GM12801 (cell line): ENCODE results near the gene TCOF1.

Experiments used
- TF ChIP-seq, protein P1 (sequence below): IDR thresholded peaks from one replicate; pipeline ENCODE4 v1.5.1; 2011; ENCODE audit warnings: control low read depth; ENCODE audit not compliant: insufficient read length; ENCODE audit errors: extremely low read depth

TCOF1 gene

DNA sequence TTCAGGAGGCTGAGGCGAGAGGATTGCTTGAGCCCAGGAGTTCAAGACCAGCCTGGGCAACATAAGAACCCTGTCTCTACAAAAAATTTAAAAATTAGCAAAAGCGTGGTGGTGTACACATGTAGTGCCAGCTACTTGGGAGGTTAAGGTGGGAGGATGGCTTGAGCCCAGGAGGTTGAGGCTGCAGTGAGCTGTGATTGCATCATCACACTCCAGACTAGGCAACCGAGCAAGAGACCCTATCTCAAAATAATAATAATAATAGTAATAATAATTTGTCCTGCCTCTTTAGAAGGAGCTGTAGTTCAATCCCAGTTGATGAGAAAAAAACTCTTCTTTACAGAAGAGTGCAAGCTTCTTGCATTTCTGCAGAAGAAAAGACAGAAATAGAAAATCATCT is 65.3 kb downstream of the TCOF1 start:
- TF ChIP-seq, protein P1, sequence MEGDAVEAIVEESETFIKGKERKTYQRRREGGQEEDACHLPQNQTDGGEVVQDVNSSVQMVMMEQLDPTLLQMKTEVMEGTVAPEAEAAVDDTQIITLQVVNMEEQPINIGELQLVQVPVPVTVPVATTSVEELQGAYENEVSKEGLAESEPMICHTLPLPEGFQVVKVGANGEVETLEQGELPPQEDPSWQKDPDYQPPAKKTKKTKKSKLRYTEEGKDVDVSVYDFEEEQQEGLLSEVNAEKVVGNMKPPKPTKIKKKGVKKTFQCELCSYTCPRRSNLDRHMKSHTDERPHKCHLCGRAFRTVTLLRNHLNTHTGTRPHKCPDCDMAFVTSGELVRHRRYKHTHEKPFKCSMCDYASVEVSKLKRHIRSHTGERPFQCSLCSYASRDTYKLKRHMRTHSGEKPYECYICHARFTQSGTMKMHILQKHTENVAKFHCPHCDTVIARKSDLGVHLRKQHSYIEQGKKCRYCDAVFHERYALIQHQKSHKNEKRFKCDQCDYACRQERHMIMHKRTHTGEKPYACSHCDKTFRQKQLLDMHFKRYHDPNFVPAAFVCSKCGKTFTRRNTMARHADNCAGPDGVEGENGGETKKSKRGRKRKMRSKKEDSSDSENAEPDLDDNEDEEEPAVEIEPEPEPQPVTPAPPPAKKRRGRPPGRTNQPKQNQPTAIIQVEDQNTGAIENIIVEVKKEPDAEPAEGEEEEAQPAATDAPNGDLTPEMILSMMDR = no peak

- TF ChIP-seq, protein P1 = no peak
These were observed 70.8 kb downstream of the TCOF1 start for GRCh38 chr5:150428106-150428876.

GRCh38 chr5:150428978-150429377 is 71.5 kb downstream of the TCOF1 start:
- TF ChIP-seq, protein P1 = no peak

DNA sequence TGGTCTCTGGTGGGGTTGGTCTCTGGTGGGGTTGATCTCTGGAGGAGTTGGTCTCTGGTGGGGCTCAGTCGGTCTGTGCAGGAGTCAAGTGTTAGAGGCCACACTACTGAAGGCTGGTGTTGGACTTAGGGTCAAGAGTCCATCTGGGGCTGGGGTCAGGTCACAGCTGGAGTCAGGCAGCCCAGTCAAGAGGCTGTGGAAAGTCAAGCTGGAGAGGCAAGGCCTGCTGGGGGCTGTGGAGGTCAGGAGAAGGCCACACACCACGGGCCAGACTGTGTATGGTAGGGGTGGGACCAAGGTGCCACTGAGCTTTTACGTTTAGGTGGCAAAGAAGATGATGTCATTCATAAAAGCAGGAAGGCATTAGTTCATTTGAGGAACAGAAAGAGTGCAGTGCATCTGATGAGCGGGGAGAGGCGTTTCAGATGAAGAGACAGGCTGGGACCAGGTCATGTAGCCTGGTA is 71.9 kb downstream of the TCOF1 start:
- TF ChIP-seq, protein P1 = no peak

DNA sequence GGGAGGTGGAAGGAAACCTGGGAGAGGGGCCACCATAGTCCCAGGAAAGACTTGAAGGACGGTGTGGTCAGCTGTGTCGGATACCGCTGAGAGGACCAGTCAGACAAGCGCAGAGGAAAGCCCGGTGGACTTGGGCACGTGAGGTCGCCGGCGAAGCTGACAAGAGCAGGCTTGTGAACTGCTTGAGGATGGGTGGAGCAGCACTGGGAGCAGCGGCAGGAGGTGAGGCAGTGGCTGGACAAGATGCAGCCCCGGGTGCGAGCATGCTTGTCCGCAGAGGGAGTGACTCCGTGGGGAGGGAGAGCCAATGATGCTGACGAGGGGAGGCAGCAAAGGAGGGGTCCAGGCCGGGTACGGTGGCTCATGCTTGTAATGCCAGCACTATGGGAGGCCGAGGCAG is 73.6 kb downstream of the TCOF1 start:
- TF ChIP-seq, protein P1 = no peak

GRCh38 chr5:150431574-150431973 is 74.1 kb downstream of the TCOF1 start:
- TF ChIP-seq, protein P1 = no peak

GRCh38 chr5:150434464-150434863 is 77.0 kb downstream of the TCOF1 start:
- TF ChIP-seq, protein P1 = no peak
